ENCODE measurements around the gene PITPNC1.
"Not testable (repeated sequence)": the region's sequence is repeated elsewhere in the genome, so short reads cannot be mapped to it uniquely, and the experiment has no call there.

PITPNC1 gene

DNA sequence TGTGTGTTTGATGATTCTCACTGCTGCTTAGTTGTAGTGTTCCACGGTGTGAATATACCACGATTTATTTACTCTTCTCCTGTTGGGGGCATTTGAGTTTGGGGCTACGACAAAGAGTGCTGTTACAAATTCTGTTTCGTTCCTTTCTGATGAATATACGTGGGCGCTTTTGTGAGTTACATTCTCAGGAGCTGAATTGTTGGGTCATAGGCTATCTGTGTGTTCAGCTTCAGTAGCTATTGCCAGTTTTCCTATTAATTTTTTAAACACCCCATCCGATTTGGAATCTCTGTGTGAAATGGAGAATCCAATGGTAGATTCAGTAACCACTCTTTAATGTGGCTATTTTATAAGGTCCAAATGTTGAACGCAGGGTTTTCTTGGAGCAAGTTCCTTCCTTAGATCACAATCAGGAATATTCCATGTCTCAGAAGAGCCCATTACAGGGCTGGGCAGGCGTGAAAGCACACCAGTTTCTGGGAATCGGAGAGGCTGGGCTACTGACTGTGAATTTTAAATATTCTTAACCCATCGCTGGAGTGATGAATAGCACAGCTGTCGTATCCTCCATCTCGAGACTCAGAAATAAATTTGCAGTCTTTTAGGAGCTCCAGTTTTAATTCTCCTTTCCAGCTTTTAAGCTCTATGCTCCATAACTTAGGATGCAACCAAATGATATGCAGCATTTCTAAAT is 115.9 kb downstream of the PITPNC1 start:
- H3K4me3 ChIP-seq (ENCODE audit: low read depth in 1 of 2, low read length in 2 of 2): no peak overlapping the region
- peaks cover 0 to 8% of the 10 kb centered on the region in 2 donors for H3K4me1 ChIP-seq (ENCODE audit: control insufficient read depth in 1 of 2, insufficient read depth in 2 of 2, low read length in 2 of 2)
- H3K27me3 ChIP-seq (ENCODE audit: low read depth, low read length): no peaks in the 10 kb centered on the region

DNA sequence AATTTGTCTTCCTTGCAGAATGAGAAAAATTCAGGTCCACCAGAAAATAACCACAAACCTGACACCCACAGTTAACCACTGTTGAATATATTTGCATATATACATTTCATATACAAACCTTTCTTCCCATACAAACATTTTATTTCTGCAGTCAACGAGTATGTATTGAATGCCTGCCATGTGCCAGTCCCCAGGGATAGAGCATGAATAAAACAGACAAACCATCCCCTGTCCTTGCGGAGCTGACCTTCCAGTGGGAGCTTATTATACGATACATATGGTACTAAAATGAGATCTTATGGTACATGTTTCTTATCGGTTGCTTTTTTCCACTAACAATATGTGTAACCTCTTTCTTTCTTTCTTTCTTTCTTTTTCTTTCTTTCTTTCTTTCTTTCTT is 116.7 kb downstream of the PITPNC1 start:
- H3K9me3 ChIP-seq (ENCODE audit: control insufficient read depth in 1 of 2, low read length in 2 of 2): no peaks in the 10 kb centered on the region
- no peak overlapping the region for H3K4me3 ChIP-seq (ENCODE audit: low read depth in 1 of 2, low read length in 2 of 2)
- H3K36me3 ChIP-seq (ENCODE audit: control insufficient read depth in 1 of 2, insufficient read depth in 2 of 2, low read length in 2 of 2): no peaks in the 10 kb centered on the region
- peaks cover 0 to 8% of the 10 kb centered on the region in 2 donors for H3K4me1 ChIP-seq (ENCODE audit: control insufficient read depth in 1 of 2, insufficient read depth in 2 of 2, low read length in 2 of 2)
- no peaks in the 10 kb centered on the region for H3K27me3 ChIP-seq (ENCODE audit: low read depth, low read length)
- no peak overlapping the region for H3K27ac ChIP-seq (ENCODE audit: low read length)

More for the DNA sequence above, 115.9 kb downstream of the PITPNC1 start:
- Histone ChIP-seq H3K27ac (ENCODE audit: low read length) (no peak overlapping the region), H3K36me3 (ENCODE audit: control insufficient read depth in 1 of 2, insufficient read depth in 2 of 2, low read length in 2 of 2) (no peaks in the 10 kb centered on the region), H3K9me3 (ENCODE audit: control insufficient read depth in 1 of 2, low read length in 2 of 2) (no peaks in the 10 kb centered on the region)

DNA sequence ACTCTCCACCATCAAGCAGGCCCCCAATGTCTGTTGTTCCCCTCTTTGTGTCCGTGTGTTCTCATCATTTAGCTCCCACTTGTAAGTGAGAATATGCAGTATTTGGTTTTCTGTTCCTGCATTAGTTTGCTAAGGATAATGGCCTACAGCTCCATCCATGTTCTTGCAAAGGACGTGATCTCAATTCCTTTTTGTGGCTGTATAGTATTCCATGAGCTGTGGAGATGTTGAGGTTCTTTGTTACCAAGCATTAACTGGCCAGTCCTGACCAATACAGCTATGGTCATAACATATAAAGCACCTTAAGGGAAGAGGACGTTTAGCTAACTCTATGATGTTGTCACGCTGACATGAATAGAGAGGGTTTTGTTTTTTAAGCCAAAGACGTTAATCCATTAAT is 118.5 kb downstream of the PITPNC1 start:
- not testable (repeated sequence) for H3K27ac ChIP-seq (ENCODE audit: low read length); H3K27me3 ChIP-seq (ENCODE audit: low read depth, low read length); H3K9me3 ChIP-seq (ENCODE audit: control insufficient read depth in 1 of 2, low read length in 2 of 2); H3K36me3 ChIP-seq (ENCODE audit: control insufficient read depth in 1 of 2, insufficient read depth in 2 of 2, low read length in 2 of 2); H3K4me3 ChIP-seq (ENCODE audit: low read depth in 1 of 2, low read length in 2 of 2); H3K4me1 ChIP-seq (ENCODE audit: control insufficient read depth in 1 of 2, insufficient read depth in 2 of 2, low read length in 2 of 2)

DNA sequence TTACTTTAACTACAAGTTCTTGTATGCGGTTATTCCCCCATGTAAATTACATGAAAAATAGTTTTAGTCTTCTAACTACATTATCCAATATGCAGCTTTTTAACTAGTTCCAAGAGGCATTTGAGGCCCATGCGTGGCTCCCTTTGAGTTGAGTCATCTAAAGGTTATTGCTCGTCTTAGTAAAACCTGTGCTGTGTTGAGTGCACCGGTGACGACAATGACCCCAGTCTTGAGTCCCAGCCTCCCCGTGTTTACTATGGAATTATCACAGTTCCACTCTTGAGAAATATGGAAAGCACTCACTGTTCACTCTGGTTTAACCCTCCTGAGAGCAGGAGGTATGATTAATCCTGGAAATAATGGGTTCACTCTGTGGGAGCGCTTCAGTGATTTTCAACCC is 119.2 kb downstream of the PITPNC1 start:
- Histone ChIP-seq H3K27ac (ENCODE audit: low read length) (no peak overlapping the region), H3K4me1 (ENCODE audit: control insufficient read depth in 1 of 2, insufficient read depth in 2 of 2, low read length in 2 of 2) (peaks cover 0 to 8% of the 10 kb centered on the region in 2 donors), H3K36me3 (ENCODE audit: control insufficient read depth in 1 of 2, insufficient read depth in 2 of 2, low read length in 2 of 2) (no peaks in the 10 kb centered on the region), H3K9me3 (ENCODE audit: control insufficient read depth in 1 of 2, low read length in 2 of 2) (no peaks in the 10 kb centered on the region), H3K4me3 (ENCODE audit: low read depth in 1 of 2, low read length in 2 of 2) (no peak overlapping the region), H3K27me3 (ENCODE audit: low read depth, low read length) (no peaks in the 10 kb centered on the region)

DNA sequence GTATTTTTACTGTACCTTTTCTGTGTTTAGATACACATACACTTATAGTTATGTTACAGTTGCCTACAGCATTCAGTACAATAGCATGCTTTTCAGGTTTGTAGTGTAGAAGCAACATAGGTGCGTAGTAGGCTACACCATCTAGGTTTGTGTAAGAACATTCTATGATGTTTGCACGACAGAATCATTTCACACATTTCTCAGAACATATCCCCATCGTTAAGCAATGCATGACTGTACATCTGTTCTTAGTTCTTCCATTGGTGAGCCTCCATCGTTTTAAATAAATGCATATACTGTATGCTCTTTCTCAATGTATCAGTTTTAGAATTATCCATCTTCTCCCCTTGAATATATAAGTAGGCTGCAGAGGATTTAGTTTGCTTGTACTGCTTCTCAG is 122.6 kb downstream of the PITPNC1 start:
- Histone ChIP-seq H3K27ac (ENCODE audit: low read length) (no peak overlapping the region), H3K36me3 (ENCODE audit: control insufficient read depth in 1 of 2, insufficient read depth in 2 of 2, low read length in 2 of 2) (no peaks in the 10 kb centered on the region), H3K4me3 (ENCODE audit: low read depth in 1 of 2, low read length in 2 of 2) (no peak overlapping the region), H3K27me3 (ENCODE audit: low read depth, low read length) (no peaks in the 10 kb centered on the region), H3K4me1 (ENCODE audit: control insufficient read depth in 1 of 2, insufficient read depth in 2 of 2, low read length in 2 of 2) (no peaks in the 10 kb centered on the region), H3K9me3 (ENCODE audit: control insufficient read depth in 1 of 2, low read length in 2 of 2) (no peaks in the 10 kb centered on the region)

DNA sequence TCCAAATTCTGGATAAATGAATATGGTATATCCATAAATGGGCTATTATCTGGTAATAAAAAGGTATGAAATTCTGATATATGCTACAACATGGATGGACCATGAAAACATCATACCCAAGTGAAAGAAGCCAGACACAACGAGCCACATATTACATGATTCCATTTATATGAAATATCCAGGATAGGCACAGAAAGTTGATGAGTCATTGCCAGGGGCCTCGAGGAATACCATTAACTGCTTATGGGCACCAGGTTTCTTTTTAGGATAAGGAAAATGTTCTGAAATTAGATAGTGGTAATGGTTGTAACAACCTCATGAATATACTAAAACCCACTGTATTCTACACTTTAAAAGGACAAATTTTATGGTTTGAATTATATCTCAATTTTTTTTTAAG is 123.2 kb downstream of the PITPNC1 start:
- H3K4me3 ChIP-seq (ENCODE audit: low read depth in 1 of 2, low read length in 2 of 2): no peak overlapping the region

DNA sequence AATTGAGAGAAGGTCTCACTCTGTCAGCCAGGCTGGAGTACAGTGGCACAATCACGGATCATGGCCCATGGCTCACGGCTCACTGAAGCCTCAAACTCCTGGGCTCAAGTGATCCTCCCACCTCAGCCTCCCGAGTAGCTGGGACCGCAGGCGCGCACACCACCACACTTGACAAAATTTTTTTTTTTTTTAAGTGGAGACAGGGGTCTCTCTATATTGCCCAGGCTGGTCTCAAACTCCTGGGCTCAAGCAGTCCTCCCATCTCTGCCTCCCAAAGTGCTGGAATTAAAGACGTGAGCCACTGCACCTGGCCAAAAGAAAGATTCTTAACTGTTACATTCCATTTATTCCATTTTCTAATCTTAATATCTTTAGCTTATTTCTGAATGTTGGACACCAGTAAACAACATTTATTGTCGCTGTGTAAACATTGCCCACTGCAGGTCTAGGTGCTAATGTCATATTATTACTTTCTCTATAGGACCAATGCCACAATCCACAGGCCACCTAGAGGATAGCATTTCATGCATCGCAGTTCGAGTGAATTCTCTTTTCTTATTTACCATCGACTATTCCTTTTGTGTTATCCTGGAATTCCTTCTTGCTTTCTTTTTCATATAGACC is 123.7 kb downstream of the PITPNC1 start:
- no peaks in the 10 kb centered on the region for H3K27me3 ChIP-seq (ENCODE audit: low read depth, low read length)
- no peaks in the 10 kb centered on the region for H3K36me3 ChIP-seq (ENCODE audit: control insufficient read depth in 1 of 2, insufficient read depth in 2 of 2, low read length in 2 of 2)
- no peak overlapping the region for H3K27ac ChIP-seq (ENCODE audit: low read length)
- H3K9me3 ChIP-seq (ENCODE audit: control insufficient read depth in 1 of 2, low read length in 2 of 2): no peaks in the 10 kb centered on the region
- no peak overlapping the region for H3K4me3 ChIP-seq (ENCODE audit: low read depth in 1 of 2, low read length in 2 of 2)
- H3K4me1 ChIP-seq (ENCODE audit: control insufficient read depth in 1 of 2, insufficient read depth in 2 of 2, low read length in 2 of 2): no peaks in the 10 kb centered on the region

More for the DNA sequence above, 123.2 kb downstream of the PITPNC1 start:
- Histone ChIP-seq H3K9me3 (ENCODE audit: control insufficient read depth in 1 of 2, low read length in 2 of 2) (no peaks in the 10 kb centered on the region), H3K27me3 (ENCODE audit: low read depth, low read length) (no peaks in the 10 kb centered on the region), H3K36me3 (ENCODE audit: control insufficient read depth in 1 of 2, insufficient read depth in 2 of 2, low read length in 2 of 2) (no peaks in the 10 kb centered on the region), H3K4me1 (ENCODE audit: control insufficient read depth in 1 of 2, insufficient read depth in 2 of 2, low read length in 2 of 2) (no peaks in the 10 kb centered on the region), H3K27ac (ENCODE audit: low read length) (no peak overlapping the region)

DNA sequence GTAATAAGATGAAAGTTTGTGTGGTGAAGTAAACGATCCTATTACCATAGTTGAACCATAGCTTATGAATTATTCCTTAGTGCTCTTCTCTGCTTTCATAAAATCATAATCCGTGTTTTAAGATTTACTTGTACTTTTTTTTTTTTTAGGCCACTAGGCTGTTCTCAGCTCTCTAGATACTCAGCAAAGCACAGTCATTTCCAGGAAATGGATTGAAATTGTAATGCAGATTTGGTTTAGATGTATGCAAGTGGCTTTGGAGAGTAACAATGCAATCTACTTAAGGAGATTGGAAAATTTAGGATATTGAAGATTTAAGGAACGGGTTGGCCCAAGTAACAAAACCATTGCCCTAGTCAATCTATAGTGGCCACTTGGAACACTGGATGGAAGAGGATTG is 125.1 kb downstream of the PITPNC1 start:
- no peaks in the 10 kb centered on the region for H3K9me3 ChIP-seq (ENCODE audit: control insufficient read depth in 1 of 2, low read length in 2 of 2)
- H3K36me3 ChIP-seq (ENCODE audit: control insufficient read depth in 1 of 2, insufficient read depth in 2 of 2, low read length in 2 of 2): no peaks in the 10 kb centered on the region
- no peak overlapping the region for H3K4me3 ChIP-seq (ENCODE audit: low read depth in 1 of 2, low read length in 2 of 2)
- H3K27ac ChIP-seq (ENCODE audit: low read length): no peak overlapping the region
- H3K27me3 ChIP-seq (ENCODE audit: low read depth, low read length): no peaks in the 10 kb centered on the region
- no peaks in the 10 kb centered on the region for H3K4me1 ChIP-seq (ENCODE audit: control insufficient read depth in 1 of 2, insufficient read depth in 2 of 2, low read length in 2 of 2)

DNA sequence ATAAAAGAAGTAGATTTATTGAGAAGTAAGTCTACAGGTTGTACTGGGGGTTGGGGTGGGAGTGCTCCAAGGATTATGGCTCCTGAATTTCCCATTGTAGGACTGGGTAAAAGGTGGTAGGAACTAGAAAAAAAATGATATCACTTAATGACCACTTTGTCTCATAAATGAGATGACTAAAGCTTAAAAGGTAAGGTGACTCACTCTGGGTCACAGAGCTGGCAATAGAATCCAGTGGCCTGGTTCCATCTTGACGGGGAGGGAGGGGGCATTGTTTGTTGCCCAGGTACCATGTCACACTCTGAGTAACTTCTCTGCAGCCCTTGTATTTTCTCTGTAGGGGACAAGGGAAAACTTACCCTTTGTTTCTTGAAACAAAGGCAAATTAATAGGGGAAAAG is 126.1 kb downstream of the PITPNC1 start:
- Histone ChIP-seq H3K4me1 (ENCODE audit: control insufficient read depth in 1 of 2, insufficient read depth in 2 of 2, low read length in 2 of 2) (no peaks in the 10 kb centered on the region), H3K27ac (ENCODE audit: low read length) (no peak overlapping the region), H3K27me3 (ENCODE audit: low read depth, low read length) (no peaks in the 10 kb centered on the region), H3K9me3 (ENCODE audit: control insufficient read depth in 1 of 2, low read length in 2 of 2) (peaks cover 0 to 6% of the 10 kb centered on the region in 2 donors), H3K36me3 (ENCODE audit: control insufficient read depth in 1 of 2, insufficient read depth in 2 of 2, low read length in 2 of 2) (no peaks in the 10 kb centered on the region), H3K4me3 (ENCODE audit: low read depth in 1 of 2, low read length in 2 of 2) (no peak overlapping the region)

DNA sequence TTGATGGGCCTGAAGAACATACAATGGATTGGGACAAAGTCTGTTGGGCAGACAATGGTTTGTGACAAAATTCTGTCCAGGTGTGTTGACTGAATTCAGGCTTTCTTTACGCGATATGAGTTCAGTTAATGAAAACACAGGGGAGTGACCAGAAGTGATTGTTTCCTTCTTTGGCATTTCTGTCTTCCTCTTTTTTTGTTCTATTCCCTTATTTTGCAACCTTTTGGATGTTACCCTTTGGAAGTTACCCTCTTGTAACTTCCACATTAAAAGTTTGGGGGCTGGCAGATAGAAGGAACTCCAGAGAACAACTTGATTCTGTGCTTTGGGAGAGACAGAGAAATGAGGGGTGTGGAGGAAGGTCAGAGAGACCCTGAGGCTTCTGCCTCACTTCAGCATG is 126.7 kb downstream of the PITPNC1 start:
- Histone ChIP-seq H3K27me3 (ENCODE audit: low read depth, low read length) (no peaks in the 10 kb centered on the region), H3K9me3 (ENCODE audit: control insufficient read depth in 1 of 2, low read length in 2 of 2) (peaks cover 0 to 6% of the 10 kb centered on the region in 2 donors), H3K4me1 (ENCODE audit: control insufficient read depth in 1 of 2, insufficient read depth in 2 of 2, low read length in 2 of 2) (no peaks in the 10 kb centered on the region), H3K36me3 (ENCODE audit: control insufficient read depth in 1 of 2, insufficient read depth in 2 of 2, low read length in 2 of 2) (no peaks in the 10 kb centered on the region), H3K4me3 (ENCODE audit: low read depth in 1 of 2, low read length in 2 of 2) (no peak overlapping the region), H3K27ac (ENCODE audit: low read length) (no peak overlapping the region)

DNA sequence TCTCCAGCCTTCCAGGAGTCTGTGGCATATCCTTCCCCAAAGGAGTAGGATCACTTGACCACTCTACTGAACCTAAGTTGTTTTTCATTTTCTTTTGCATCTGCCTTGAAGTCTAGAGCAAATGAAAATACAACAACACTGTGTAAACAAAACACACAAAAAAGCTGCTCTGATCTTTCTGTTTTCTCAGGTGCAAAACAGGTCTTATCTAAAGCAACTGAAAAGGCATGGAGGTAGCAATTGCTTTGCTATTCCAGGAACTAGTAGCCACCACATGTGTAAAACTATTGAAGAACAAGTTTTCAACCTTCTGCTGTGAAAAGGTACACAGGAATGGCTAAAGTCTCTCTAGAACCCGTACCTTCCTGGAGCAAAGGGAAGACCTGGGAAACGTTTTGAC is 127.1 kb downstream of the PITPNC1 start:
- H3K4me1 ChIP-seq (ENCODE audit: control insufficient read depth in 1 of 2, insufficient read depth in 2 of 2, low read length in 2 of 2): no peaks in the 10 kb centered on the region
- no peak overlapping the region for H3K27ac ChIP-seq (ENCODE audit: low read length)
- peaks cover 0 to 6% of the 10 kb centered on the region in 2 donors for H3K9me3 ChIP-seq (ENCODE audit: control insufficient read depth in 1 of 2, low read length in 2 of 2)
- H3K27me3 ChIP-seq (ENCODE audit: low read depth, low read length): no peaks in the 10 kb centered on the region
- H3K36me3 ChIP-seq (ENCODE audit: control insufficient read depth in 1 of 2, insufficient read depth in 2 of 2, low read length in 2 of 2): no peaks in the 10 kb centered on the region
- H3K4me3 ChIP-seq (ENCODE audit: low read depth in 1 of 2, low read length in 2 of 2): no peak overlapping the region

DNA sequence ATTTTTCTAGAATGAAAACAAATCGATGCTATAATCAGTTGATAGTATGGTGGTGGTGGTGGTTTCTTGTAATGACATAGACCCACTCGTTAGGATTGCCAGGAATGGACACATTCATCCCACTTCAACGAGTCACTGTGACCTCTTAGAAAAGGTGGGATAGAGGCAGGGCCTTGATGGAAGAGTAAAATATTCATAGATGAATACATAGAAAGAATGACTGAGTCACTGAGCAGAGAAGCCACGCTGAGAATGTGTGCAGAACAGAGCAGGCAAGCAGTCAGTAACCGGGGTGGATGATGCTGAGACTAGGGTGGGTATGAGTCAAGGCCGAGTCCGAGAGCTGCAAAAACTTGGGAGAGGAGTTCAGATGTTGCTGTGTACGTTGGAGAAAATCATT is 129.9 kb downstream of the PITPNC1 start:
- peaks cover 0 to 6% of the 10 kb centered on the region in 2 donors for H3K9me3 ChIP-seq (ENCODE audit: control insufficient read depth in 1 of 2, low read length in 2 of 2)
- H3K27me3 ChIP-seq (ENCODE audit: low read depth, low read length): no peaks in the 10 kb centered on the region
- no peak overlapping the region for H3K4me3 ChIP-seq (ENCODE audit: low read depth in 1 of 2, low read length in 2 of 2)
- H3K27ac ChIP-seq (ENCODE audit: low read length): no peak overlapping the region
- no peaks in the 10 kb centered on the region for H3K36me3 ChIP-seq (ENCODE audit: control insufficient read depth in 1 of 2, insufficient read depth in 2 of 2, low read length in 2 of 2)
- peaks cover 3% of the 10 kb centered on the region in 2 donors for H3K4me1 ChIP-seq (ENCODE audit: control insufficient read depth in 1 of 2, insufficient read depth in 2 of 2, low read length in 2 of 2)

Data from muscle layer of duodenum (tissue), 2 donors.